ENCODE results near the gene AKR1C3.
"Not testable (repeated sequence)": the region's sequence is repeated elsewhere in the genome, so short reads cannot be mapped to it uniquely, and the experiment has no call there.

The AKR1C3 gene

GRCh38 chr10:5136468-5137087 lies 42.4 kb downstream of the AKR1C3 start:
- no peak for DNase-seq (ENCODE audit: low read depth in 2 of 2)

- not testable (repeated sequence) for DNase-seq (ENCODE audit: low read depth in 2 of 2)
These were observed 43.5 kb downstream of the AKR1C3 start for GRCh38 chr10:5137699-5138098.

- DNase-seq (ENCODE audit: low read depth in 2 of 2) = no peak
These were observed 48.0 kb downstream of the AKR1C3 start for GRCh38 chr10:5142199-5142598.

- no peak for DNase-seq (ENCODE audit: low read depth in 2 of 2)
These were observed 48.9 kb downstream of the AKR1C3 start for GRCh38 chr10:5143137-5143536.

GRCh38 chr10:5146920-5147254 lies 52.7 kb downstream of the AKR1C3 start:
- no peak for DNase-seq (ENCODE audit: low read depth in 2 of 2)

- no peak for DNase-seq (ENCODE audit: low read depth in 2 of 2)
These were observed 53.2 kb downstream of the AKR1C3 start for GRCh38 chr10:5147255-5147980.

DNA sequence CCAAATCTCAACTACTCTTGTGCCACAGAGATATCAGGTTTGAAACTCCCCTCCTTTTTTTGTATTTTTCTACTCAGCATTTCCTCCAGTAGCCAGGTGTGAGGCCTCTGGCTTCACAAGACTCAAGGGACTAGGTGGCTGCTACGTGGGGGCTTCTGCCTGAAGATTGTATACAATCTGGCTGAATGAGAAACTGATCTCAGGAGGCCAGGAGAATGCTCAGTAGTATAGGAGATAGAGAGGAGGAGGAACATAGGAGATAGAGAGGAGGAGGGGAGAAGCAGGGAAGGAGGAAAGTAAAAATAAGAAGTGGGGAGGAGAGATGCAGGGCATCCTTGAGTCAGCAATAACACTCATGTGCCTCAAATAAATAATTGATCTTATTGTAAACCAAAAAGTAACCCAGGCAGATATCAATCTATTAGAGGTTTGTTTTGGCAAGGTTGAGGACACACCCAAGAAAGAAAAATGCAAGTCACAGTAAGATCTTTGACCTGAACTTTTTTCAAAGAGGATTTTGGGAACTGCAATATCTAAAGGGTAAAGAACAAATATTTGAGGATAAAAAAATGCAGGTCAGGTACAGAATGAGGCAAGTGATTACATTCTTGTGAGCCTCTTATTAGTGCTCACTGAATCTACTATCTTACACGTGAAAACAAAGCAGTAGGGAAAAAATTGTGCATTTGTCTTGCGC lies 53.9 kb downstream of the AKR1C3 start:
- no peak for DNase-seq (ENCODE audit: low read depth in 2 of 2)

- no peak for DNase-seq (ENCODE audit: low read depth in 2 of 2)
These were observed 54.4 kb downstream of the AKR1C3 start for GRCh38 chr10:5148678-5149032.

DNA sequence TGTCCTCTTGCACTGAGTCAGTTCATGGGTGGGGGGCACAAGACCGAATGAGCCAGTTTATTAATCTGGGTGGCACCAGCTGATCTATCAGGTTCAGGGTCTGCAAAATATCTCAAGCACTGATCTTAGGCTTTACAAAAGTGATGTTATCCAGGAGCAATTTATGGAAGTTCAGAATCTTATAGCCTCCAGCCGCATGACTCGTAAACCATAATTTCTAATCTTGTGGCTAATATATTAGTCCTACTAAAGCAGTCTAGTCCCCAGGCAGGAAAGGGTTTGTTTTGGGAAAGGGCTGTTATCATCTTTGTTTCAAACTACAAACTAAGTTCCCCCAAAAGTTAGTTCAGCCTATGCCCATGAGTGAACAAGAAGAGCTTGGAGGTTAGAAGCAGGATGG lies 56.9 kb downstream of the AKR1C3 start:
- DNase-seq (ENCODE audit: low read depth in 2 of 2) = no peak

DNA sequence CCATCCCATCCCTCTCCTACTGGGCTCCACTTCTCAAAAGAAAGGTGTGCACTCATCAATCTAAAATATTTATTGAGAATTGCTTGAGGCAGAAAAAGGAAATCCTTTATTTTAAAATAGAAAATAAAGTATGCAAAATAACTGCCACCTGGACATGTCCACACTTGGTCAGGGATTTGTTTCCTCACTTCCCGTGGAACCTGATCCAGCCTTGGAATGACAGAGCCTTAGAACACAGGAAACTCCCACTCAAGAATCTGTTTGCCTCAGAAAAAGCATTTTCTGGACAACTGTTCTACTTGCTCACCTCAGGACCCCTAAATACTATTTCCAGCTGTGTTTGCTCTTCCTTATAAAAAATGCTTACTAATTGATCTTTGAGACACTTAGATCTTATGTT lies 61.7 kb downstream of the AKR1C3 start:
- DNase-seq (ENCODE audit: low read depth in 2 of 2) = no peak

All from fibroblast of skin of left biceps (primary cell).